Measurements from ENCODE around the gene LGR5. TPM values are rescaled to one million over a fixed set of nuclear protein-coding genes. Genes with fewer than 3 reads are reported as not detected.
A peak's percentile ranks its signal among the peaks of the same experiment; 100 is the strongest.
"Not testable (repeated sequence)": the region's sequence is repeated elsewhere in the genome, so short reads cannot be mapped to it uniquely, and the experiment has no call there.

The LGR5 gene
- total and polyA plus RNA-seq, 2 donors (not counting 1 experiment from before 2014, with no cell fraction given) = not detected

- Histone ChIP-seq H3K27me3 (ENCODE audit: control insufficient read depth, insufficient read depth, low read length) (no peaks in the 10 kb centered on the region), H3K36me3 (ENCODE audit: control insufficient read depth, insufficient read depth, low read length) (no peaks in the 10 kb centered on the region), H3K79me2 (ENCODE audit: control insufficient read depth, insufficient read depth, low read length) (no peaks in the 10 kb centered on the region), H4K20me1 (ENCODE audit: control insufficient read depth, extremely low read depth, insufficient read depth, low read length) (no peaks in the 10 kb centered on the region), H3K27ac (ENCODE audit: insufficient read depth, low read length) (no peak overlapping the region), H3K9me3 (ENCODE audit: control insufficient read depth, insufficient read depth, low read depth, low read length) (no peaks in the 10 kb centered on the region), H3K4me3 (replicated peaks in 1 of 4; ENCODE audit: control extremely low read depth in 1 of 4, insufficient read depth in 1 of 4, low read depth in 3 of 4, low read length in 4 of 4) (no peak overlapping the region), H3K9ac (ENCODE audit: insufficient read depth, low read length) (no peak overlapping the region), H3K4me2 (ENCODE audit: extremely low read depth, insufficient read depth, low read length) (peak overlapping the region; percentile 18), H3K4me1 (ENCODE audit: control insufficient read depth, extremely low read depth, insufficient read depth, low read length) (no peaks in the 10 kb centered on the region), H2AFZ (ENCODE audit: low read length) (peak overlapping the region; percentile 27)
- no peak for TF ChIP-seq EZH2 (IDR thresholded peaks at IDR 0.05; ENCODE audit: low read length, missing control alignments)
- no peak for TF ChIP-seq CTCF (conservative IDR thresholded peaks at IDR 0.05 in 1 of 2, IDR thresholded peaks at IDR 0.05 in 1 of 2; ENCODE audit: low read depth in 1 of 2, low read length in 2 of 2)
- no peak for DNase-seq (ENCODE audit: low read depth in 2 of 2)
Measured at GRCh38 chr12:71484272-71484905, 44.8 kb downstream of the LGR5 start.

GRCh38 chr12:71490844-71491243, 51.2 kb downstream of the LGR5 start:
- not testable (repeated sequence) for H3K36me3 ChIP-seq (ENCODE audit: control insufficient read depth, insufficient read depth, low read length); DNase-seq (ENCODE audit: low read depth in 2 of 2); H3K4me3 ChIP-seq (replicated peaks in 1 of 4; ENCODE audit: control extremely low read depth in 1 of 4, insufficient read depth in 1 of 4, low read depth in 3 of 4, low read length in 4 of 4); H3K27ac ChIP-seq (ENCODE audit: insufficient read depth, low read length); H3K9ac ChIP-seq (ENCODE audit: insufficient read depth, low read length); H3K27me3 ChIP-seq (ENCODE audit: control insufficient read depth, insufficient read depth, low read length); H4K20me1 ChIP-seq (ENCODE audit: control insufficient read depth, extremely low read depth, insufficient read depth, low read length); H3K79me2 ChIP-seq (ENCODE audit: control insufficient read depth, insufficient read depth, low read length); H3K4me1 ChIP-seq (ENCODE audit: control insufficient read depth, extremely low read depth, insufficient read depth, low read length); H3K9me3 ChIP-seq (ENCODE audit: control insufficient read depth, insufficient read depth, low read depth, low read length); H3K4me2 ChIP-seq (ENCODE audit: extremely low read depth, insufficient read depth, low read length); H2AFZ ChIP-seq (ENCODE audit: low read length)

GRCh38 chr12:71492604-71493003, 53.0 kb downstream of the LGR5 start:
- Histone ChIP-seq H4K20me1 (ENCODE audit: control insufficient read depth, extremely low read depth, insufficient read depth, low read length) (no peaks in the 10 kb centered on the region), H3K9ac (ENCODE audit: insufficient read depth, low read length) (no peak overlapping the region), H3K9me3 (ENCODE audit: control insufficient read depth, insufficient read depth, low read depth, low read length) (no peaks in the 10 kb centered on the region), H3K4me2 (ENCODE audit: extremely low read depth, insufficient read depth, low read length) (no peak overlapping the region), H2AFZ (ENCODE audit: low read length) (no peak overlapping the region), H3K27me3 (ENCODE audit: control insufficient read depth, insufficient read depth, low read length) (no peaks in the 10 kb centered on the region), H3K27ac (ENCODE audit: insufficient read depth, low read length) (no peak overlapping the region), H3K36me3 (ENCODE audit: control insufficient read depth, insufficient read depth, low read length) (no peaks in the 10 kb centered on the region), H3K4me1 (ENCODE audit: control insufficient read depth, extremely low read depth, insufficient read depth, low read length) (no peaks in the 10 kb centered on the region), H3K79me2 (ENCODE audit: control insufficient read depth, insufficient read depth, low read length) (no peaks in the 10 kb centered on the region), H3K4me3 (replicated peaks in 1 of 4; ENCODE audit: control extremely low read depth in 1 of 4, insufficient read depth in 1 of 4, low read depth in 3 of 4, low read length in 4 of 4) (no peak overlapping the region)
- TF ChIP-seq EZH2 (IDR thresholded peaks at IDR 0.05; ENCODE audit: low read length, missing control alignments) (no peak), CTCF (conservative IDR thresholded peaks at IDR 0.05 in 1 of 2, IDR thresholded peaks at IDR 0.05 in 1 of 2; ENCODE audit: low read depth in 1 of 2, low read length in 2 of 2) (no peak)
- no peak for DNase-seq (ENCODE audit: low read depth in 2 of 2)
